H9 (cell line): ENCODE results near the gene ANKRD65. TPM values are rescaled to one million over a fixed set of nuclear protein-coding genes. Genes with fewer than 3 reads are reported as not detected.

Experiments used
- DNase-seq: peaks from one replicate; pipeline ENCODE4 v3.0.0-alpha.2; 2017
- H2AFZ ChIP-seq: one replicate; pipeline ENCODE4 v1.6.1; 2013; ENCODE audit warnings: mild to moderate bottlenecking, low read length, control low read depth, moderate library complexity
- H2AK5ac ChIP-seq: 2 replicates; pipeline ENCODE4 v1.6.1; 2013; ENCODE audit warnings: low read length, control low read depth, mixed read lengths; ENCODE audit not compliant: insufficient read length
- H2BK120ac ChIP-seq: one replicate; pipeline ENCODE4 v1.6.1; 2013; ENCODE audit warnings: low read depth, mild to moderate bottlenecking, low read length, control low read depth, inconsistent platforms; ENCODE audit not compliant: poor library complexity, severe bottlenecking
- H2BK12ac ChIP-seq: 2 replicates; pipeline ENCODE4 v1.6.1; 2013; ENCODE audit warnings: low read length, control low read depth, mixed read lengths, low read depth; ENCODE audit not compliant: insufficient read length
- H2BK15ac ChIP-seq: 2 replicates; pipeline ENCODE4 v1.6.1; 2013; ENCODE audit warnings: low read depth, low read length, control low read depth
- H2BK20ac ChIP-seq: one replicate; pipeline ENCODE4 v1.6.1; 2013; ENCODE audit warnings: low read depth, mild to moderate bottlenecking, low read length, control low read depth, inconsistent platforms; ENCODE audit not compliant: poor library complexity, severe bottlenecking
- H2BK5ac ChIP-seq: 2 replicates; pipeline ENCODE4 v1.6.1; 2013; ENCODE audit warnings: low read length, control low read depth, mixed read lengths; ENCODE audit not compliant: insufficient read length
- H3K14ac ChIP-seq: 2 replicates; pipeline ENCODE4 v1.6.1; 2013; ENCODE audit warnings: low read length, control low read depth; ENCODE audit not compliant: insufficient read depth
- H3K18ac ChIP-seq: 2 replicates; pipeline ENCODE4 v1.6.1; 2013; ENCODE audit warnings: low read depth, mild to moderate bottlenecking, mixed read lengths, low read length, control low read depth; ENCODE audit not compliant: insufficient read length
- H3K23ac ChIP-seq: 2 replicates; pipeline ENCODE4 v1.6.1; 2013; ENCODE audit warnings: low read length, control low read depth, mixed read lengths, low read depth; ENCODE audit not compliant: insufficient read length
- H3K23me2 ChIP-seq: 2 replicates; pipeline ENCODE4 v1.6.1; 2013; ENCODE audit warnings: low read depth, mild to moderate bottlenecking, mixed read lengths, low read length, control low read depth; ENCODE audit not compliant: insufficient read length, poor library complexity, severe bottlenecking
- H3K27ac ChIP-seq: 2 replicates; pipeline ENCODE4 v1.5.1; 2013; ENCODE audit warnings: low read length, control low read depth, mixed read lengths, low read depth; ENCODE audit not compliant: insufficient read length
- H3K27me3 ChIP-seq: 2 replicates; pipeline ENCODE4 v1.6.1; 2013; ENCODE audit warnings: low read length, control low read depth, inconsistent platforms; ENCODE audit not compliant: insufficient read depth
- H3K4ac ChIP-seq: 2 replicates; pipeline ENCODE4 v1.6.1; 2013; ENCODE audit warnings: low read depth, mild to moderate bottlenecking, control low read depth, inconsistent platforms, low read length, moderate library complexity
- H3K4me1 ChIP-seq: 2 replicates; pipeline ENCODE4 v1.6.1; 2013; ENCODE audit warnings: low read length, control low read depth, inconsistent platforms; ENCODE audit not compliant: insufficient read depth
- H3K4me2 ChIP-seq: 2 replicates; pipeline ENCODE4 v1.6.1; 2013; ENCODE audit warnings: low read length, control low read depth, mixed read lengths; ENCODE audit not compliant: insufficient read length, insufficient read depth
- H3K56ac ChIP-seq: 2 replicates; pipeline ENCODE4 v1.6.1; 2013; ENCODE audit warnings: low read depth, mild to moderate bottlenecking, mixed read lengths, low read length, control low read depth; ENCODE audit not compliant: insufficient read length
- H3K79me1 ChIP-seq: 2 replicates; pipeline ENCODE4 v1.6.1; 2013; ENCODE audit warnings: low read depth, mild to moderate bottlenecking, moderate library complexity, low read length, control low read depth, inconsistent platforms; ENCODE audit not compliant: insufficient read depth, poor library complexity, severe bottlenecking
- H3K79me2 ChIP-seq: 2 replicates; pipeline ENCODE4 v1.6.1; 2013; ENCODE audit warnings: low read length, control low read depth, inconsistent platforms; ENCODE audit not compliant: insufficient read depth
- H3K9ac ChIP-seq: 2 replicates; pipeline ENCODE4 v1.6.1; 2013; ENCODE audit warnings: low read length, control low read depth, mixed read lengths; ENCODE audit not compliant: insufficient read length; ENCODE audit errors: extremely low read depth
- H3K9me3 ChIP-seq: one replicate; pipeline ENCODE4 v1.6.1; 2013; ENCODE audit warnings: low read depth, low read length, inconsistent platforms; ENCODE audit not compliant: control insufficient read depth
- H3T11ph ChIP-seq: one replicate; pipeline ENCODE4 v1.6.1; 2013; ENCODE audit warnings: mild to moderate bottlenecking, low read length, control low read depth, inconsistent platforms
- H4K20me1 ChIP-seq: one replicate; pipeline ENCODE4 v1.6.1; 2013; ENCODE audit not compliant: control insufficient read depth, insufficient read length, insufficient read depth
- H4K5ac ChIP-seq: 2 replicates; pipeline ENCODE4 v1.6.1; 2013; ENCODE audit warnings: low read depth, mild to moderate bottlenecking, mixed read lengths, low read length, control low read depth; ENCODE audit not compliant: insufficient read length
- H4K8ac ChIP-seq: replicated peaks from 2 replicates; pipeline ENCODE4 v1.6.1; 2013; ENCODE audit warnings: low read length, control low read depth, mixed read lengths, low read depth; ENCODE audit not compliant: insufficient read length
- H4K91ac ChIP-seq: 2 replicates; pipeline ENCODE4 v1.6.1; 2013; ENCODE audit warnings: low read depth, mild to moderate bottlenecking, moderate library complexity, mixed read lengths, low read length, control low read depth; ENCODE audit not compliant: insufficient read length
- H3K27ac Mint-ChIP-seq, 3 experiments: 2 replicates in 2 of 3; 3 replicates in 1 of 3; pipeline ENCODE4 v1.8.0; 2020 to 2021; ENCODE audit warnings: mixed read lengths in 3 of 3, mild to moderate bottlenecking in 1 of 3, moderate library complexity in 1 of 3
- H3K27me3 Mint-ChIP-seq: 2 replicates; pipeline ENCODE4 v1.8.0; 2021; ENCODE audit warnings: low read depth, mild to moderate bottlenecking, moderate library complexity, mixed read lengths
- H3K36me3 Mint-ChIP-seq, 3 experiments: 2 replicates in 2 of 3; 3 replicates in 1 of 3; pipeline ENCODE4 v1.8.0; 2020 to 2021; ENCODE audit warnings: low read depth in 3 of 3, mixed read lengths in 3 of 3; ENCODE audit not compliant: insufficient read depth in 1 of 3
- H3K4me1 Mint-ChIP-seq, 2 experiments: 2 replicates each; pipeline ENCODE4 v1.8.0; 2020; ENCODE audit warnings: mixed read lengths in 2 of 2
- H3K4me3 Mint-ChIP-seq, 2 experiments: 2 replicates in 1 of 2; 3 replicates in 1 of 2; pipeline ENCODE4 v1.8.0; 2020 to 2021; ENCODE audit warnings: mild to moderate bottlenecking in 2 of 2, mixed read lengths in 2 of 2, moderate library complexity in 1 of 2
- H3K9me3 Mint-ChIP-seq, 2 experiments: 2 replicates in 1 of 2; 3 replicates in 1 of 2; pipeline ENCODE4 v1.8.0; 2020; ENCODE audit warnings: mild to moderate bottlenecking in 2 of 2, mixed read lengths in 2 of 2, moderate library complexity in 1 of 2
- WGBS: extraction: QIAGEN DNeasy Blood & Tissue Kit; methylation state at CpG from one replicate; pipeline ENCODE4 v1.1.7; 2013; ENCODE audit warnings: missing lambda C conversion rate, low lambda C conversion rate, mixed read lengths; ENCODE audit not compliant: insufficient read length; ENCODE audit errors: extremely low coverage; 5-methylcytosine and 5-hydroxymethylcytosine counted together
- total RNA-seq: library from RNA; stranded (reverse); gene quantifications from 2 replicates; pipeline ENCODE4 v1.2.1, GENCODE V29; 2021
- TF ChIP-seq, protein P1 (sequence below): fragments of 200-600 bp; sonication (generic); conservative IDR thresholded peaks from 3 replicates; pipeline ENCODE4 v1.8.0; 2021; ENCODE audit warnings: antibody characterized with exemption, mild to moderate bottlenecking

The ANKRD65 gene
- total RNA-seq, 1 experiment from 2014 or later: 3.1 TPM

DNA sequence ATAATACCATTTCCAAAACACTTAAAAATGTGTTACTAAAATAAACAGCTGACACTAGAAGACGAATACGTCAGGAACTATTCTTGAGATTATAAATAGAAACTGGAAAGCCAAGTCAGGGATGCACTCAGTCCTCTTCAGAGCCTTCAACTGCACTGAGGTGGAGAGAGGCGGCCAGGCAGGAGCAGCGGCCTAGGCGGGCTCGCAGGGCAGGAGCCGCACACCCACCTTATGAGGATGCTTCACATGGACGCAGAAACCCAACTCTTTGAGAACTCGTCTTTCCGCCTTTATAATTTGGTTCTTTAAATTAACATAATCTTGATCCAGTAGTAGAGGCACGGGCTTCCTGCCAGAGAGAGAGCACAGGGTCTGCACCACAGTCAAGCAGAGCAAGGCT, 25.9 kb downstream of the ANKRD65 start:
- Histone ChIP-seq H2BK15ac (no peak overlapping the region), H3K27me3 (no peaks in the 10 kb centered on the region), H4K20me1 (no peaks in the 10 kb centered on the region), H2AFZ (no peak overlapping the region), H2BK20ac (no peak overlapping the region), H4K8ac (no peak overlapping the region), H2BK120ac (no peak overlapping the region), H4K91ac (no peak overlapping the region), H3K18ac (no peak overlapping the region), H3K23me2 (peaks cover 11% of the 10 kb centered on the region), H4K5ac (no peak overlapping the region), H3K79me1 (peaks cover 12% of the 10 kb centered on the region), H2AK5ac (no peak overlapping the region), H3K56ac (no peak overlapping the region), H3K4me2 (no peak overlapping the region), H3K23ac (no peak overlapping the region), H3K9ac (no peak overlapping the region), H3K27ac (no peak overlapping the region), H2BK5ac (no peak overlapping the region), H3K4me1 (no peaks in the 10 kb centered on the region), H2BK12ac (no peak overlapping the region), H3K9me3 (no peaks in the 10 kb centered on the region), H3K14ac (no peak overlapping the region), H3K4ac (no peak overlapping the region), H3K79me2 (peaks cover 8% of the 10 kb centered on the region; the same call in 1 of the 2 replicates), H3T11ph (no peak overlapping the region)
- Mint-ChIP-seq H3K9me3 (peaks cover 0 to 2% of the 10 kb centered on the region in 2 experiments; a peak in 1 of 5 replicates), H3K27ac (no peak overlapping the region; a peak in 1 of 7 replicates), H3K4me3 (no peak overlapping the region), H3K27me3 (no peaks in the 10 kb centered on the region), H3K4me1 (peaks cover 5 to 10% of the 10 kb centered on the region in 2 experiments), H3K36me3 (peaks cover 61 to 88% (median 75%) of the 10 kb centered on the region in 3 experiments)
- TF ChIP-seq, protein P1, sequence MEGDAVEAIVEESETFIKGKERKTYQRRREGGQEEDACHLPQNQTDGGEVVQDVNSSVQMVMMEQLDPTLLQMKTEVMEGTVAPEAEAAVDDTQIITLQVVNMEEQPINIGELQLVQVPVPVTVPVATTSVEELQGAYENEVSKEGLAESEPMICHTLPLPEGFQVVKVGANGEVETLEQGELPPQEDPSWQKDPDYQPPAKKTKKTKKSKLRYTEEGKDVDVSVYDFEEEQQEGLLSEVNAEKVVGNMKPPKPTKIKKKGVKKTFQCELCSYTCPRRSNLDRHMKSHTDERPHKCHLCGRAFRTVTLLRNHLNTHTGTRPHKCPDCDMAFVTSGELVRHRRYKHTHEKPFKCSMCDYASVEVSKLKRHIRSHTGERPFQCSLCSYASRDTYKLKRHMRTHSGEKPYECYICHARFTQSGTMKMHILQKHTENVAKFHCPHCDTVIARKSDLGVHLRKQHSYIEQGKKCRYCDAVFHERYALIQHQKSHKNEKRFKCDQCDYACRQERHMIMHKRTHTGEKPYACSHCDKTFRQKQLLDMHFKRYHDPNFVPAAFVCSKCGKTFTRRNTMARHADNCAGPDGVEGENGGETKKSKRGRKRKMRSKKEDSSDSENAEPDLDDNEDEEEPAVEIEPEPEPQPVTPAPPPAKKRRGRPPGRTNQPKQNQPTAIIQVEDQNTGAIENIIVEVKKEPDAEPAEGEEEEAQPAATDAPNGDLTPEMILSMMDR: no peak
- WGBS: no CpG with 5 or more reads among the region's 11 CpGs
- no peak for DNase-seq
